PFSK-1 (cell line): ENCODE results near the gene CELSR1.

Experiments
- FOXP2 ChIP-seq: optimal IDR thresholded peaks from 2 replicates; pipeline ENCODE3; 2011; ENCODE audit warnings: borderline replicate concordance, control low read depth, inconsistent platforms; ENCODE audit not compliant: insufficient read depth; ENCODE audit errors: extremely low read length, extremely low read depth
- POLR2AphosphoS5 ChIP-seq: IDR thresholded peaks from 2 replicates; pipeline ENCODE4 v1.6.1; 2012; ENCODE audit warnings: low read depth, mild to moderate bottlenecking, control low read depth, low read length, moderate library complexity
- SIN3A ChIP-seq: IDR thresholded peaks from 2 replicates; pipeline ENCODE4 v1.6.1; 2012; ENCODE audit warnings: mild to moderate bottlenecking, low read length, moderate library complexity, borderline replicate concordance; ENCODE audit not compliant: insufficient read depth
- TAF1 ChIP-seq: IDR thresholded peaks from 2 replicates; pipeline ENCODE4 v1.6.1; 2012; ENCODE audit warnings: low read length, control low read depth, borderline replicate concordance; ENCODE audit not compliant: insufficient read depth
- TF ChIP-seq, protein P1 (sequence below), 2 experiments: IDR thresholded peaks; 2 replicates each; pipeline versions ENCODE4 v1.6.1 to v1.8.0; 2011 to 2012; ENCODE audit warnings: low read depth in 2 of 2, low read length in 2 of 2, control low read depth in 1 of 2, inconsistent platforms in 1 of 2, mild to moderate bottlenecking in 1 of 2, moderate library complexity in 1 of 2; ENCODE audit not compliant: insufficient read depth in 1 of 2

CELSR1 gene

DNA sequence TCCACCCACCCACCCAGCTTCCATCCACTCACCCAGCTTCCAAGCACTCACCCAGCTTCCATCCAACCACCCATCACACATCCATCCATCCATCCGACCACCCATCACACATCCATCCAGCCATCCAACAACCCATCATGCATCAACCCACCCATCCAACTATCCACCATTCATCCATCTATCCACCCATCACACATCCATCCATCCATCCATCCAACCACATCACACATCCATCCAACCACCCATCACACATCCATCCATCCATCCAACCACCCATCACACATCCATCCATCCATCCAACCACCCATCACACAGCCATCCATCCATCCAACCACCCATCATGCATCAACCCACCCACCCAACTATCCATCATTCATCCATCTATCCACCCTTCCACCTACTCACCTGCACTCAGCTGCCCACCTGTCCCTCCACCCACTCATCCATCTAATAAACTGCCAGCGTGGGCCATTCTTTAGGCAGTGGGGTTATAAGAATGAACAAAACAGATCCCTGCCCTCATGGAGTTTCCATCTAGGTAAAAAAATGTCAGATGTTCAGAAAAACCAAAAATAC lies 88.2 kb downstream of the CELSR1 start:
- no peak for TF ChIP-seq FOXP2

DNA sequence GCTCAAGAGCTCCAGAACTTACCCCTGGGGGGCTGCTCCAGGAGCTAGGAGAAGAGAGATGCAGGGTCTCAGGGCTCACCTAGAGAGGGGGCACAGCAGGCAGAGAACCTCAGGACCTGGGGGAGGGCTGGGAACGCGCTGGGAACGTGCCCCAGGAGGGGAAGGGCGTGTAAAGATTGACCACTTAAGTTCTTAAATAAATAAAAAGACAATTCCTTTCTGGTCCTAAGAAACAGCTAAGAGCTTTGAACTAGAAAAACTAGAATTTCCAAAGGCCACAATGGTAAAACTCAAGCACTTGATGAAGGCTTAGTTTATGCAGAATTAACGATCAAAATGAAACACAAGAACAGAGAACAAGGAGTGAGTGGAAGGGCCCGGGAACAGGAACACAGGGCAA lies 89.1 kb downstream of the CELSR1 start:
- TF ChIP-seq SIN3A: no peak
- TF ChIP-seq, protein P1, sequence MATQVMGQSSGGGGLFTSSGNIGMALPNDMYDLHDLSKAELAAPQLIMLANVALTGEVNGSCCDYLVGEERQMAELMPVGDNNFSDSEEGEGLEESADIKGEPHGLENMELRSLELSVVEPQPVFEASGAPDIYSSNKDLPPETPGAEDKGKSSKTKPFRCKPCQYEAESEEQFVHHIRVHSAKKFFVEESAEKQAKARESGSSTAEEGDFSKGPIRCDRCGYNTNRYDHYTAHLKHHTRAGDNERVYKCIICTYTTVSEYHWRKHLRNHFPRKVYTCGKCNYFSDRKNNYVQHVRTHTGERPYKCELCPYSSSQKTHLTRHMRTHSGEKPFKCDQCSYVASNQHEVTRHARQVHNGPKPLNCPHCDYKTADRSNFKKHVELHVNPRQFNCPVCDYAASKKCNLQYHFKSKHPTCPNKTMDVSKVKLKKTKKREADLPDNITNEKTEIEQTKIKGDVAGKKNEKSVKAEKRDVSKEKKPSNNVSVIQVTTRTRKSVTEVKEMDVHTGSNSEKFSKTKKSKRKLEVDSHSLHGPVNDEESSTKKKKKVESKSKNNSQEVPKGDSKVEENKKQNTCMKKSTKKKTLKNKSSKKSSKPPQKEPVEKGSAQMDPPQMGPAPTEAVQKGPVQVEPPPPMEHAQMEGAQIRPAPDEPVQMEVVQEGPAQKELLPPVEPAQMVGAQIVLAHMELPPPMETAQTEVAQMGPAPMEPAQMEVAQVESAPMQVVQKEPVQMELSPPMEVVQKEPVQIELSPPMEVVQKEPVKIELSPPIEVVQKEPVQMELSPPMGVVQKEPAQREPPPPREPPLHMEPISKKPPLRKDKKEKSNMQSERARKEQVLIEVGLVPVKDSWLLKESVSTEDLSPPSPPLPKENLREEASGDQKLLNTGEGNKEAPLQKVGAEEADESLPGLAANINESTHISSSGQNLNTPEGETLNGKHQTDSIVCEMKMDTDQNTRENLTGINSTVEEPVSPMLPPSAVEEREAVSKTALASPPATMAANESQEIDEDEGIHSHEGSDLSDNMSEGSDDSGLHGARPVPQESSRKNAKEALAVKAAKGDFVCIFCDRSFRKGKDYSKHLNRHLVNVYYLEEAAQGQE (IDR thresholded peaks at IDR 0.05; ENCODE audit: insufficient read depth in 1 of 2, low read depth in 2 of 2, low read length in 2 of 2): no peak
- TF ChIP-seq TAF1: no peak
- no peak for TF ChIP-seq FOXP2
- no peak for TF ChIP-seq POLR2AphosphoS5

DNA sequence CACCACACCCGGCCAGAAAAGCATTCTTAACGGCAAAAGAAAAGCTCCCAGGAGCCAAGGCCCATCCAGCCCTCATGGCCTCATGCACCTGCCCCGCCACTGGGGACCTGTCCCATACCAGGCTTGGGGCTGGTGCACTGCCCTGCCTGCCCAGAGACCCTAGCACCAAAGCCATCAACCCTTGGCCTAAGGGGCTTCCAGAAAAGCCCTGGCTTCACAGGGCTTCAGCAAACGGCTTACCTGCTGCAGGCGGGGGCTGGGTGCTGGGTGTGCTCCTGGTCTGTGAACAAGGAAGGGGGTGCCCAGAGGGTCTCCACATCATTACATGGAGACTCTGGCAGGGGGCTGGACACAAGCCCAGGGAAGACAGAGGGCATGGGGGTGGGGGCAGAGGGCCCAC lies 89.5 kb downstream of the CELSR1 start:
- TF ChIP-seq SIN3A (no peak), POLR2AphosphoS5 (no peak), TAF1 (no peak), FOXP2 (no peak)
- TF ChIP-seq, protein P1 (IDR thresholded peaks at IDR 0.05; ENCODE audit: insufficient read depth in 1 of 2, low read depth in 2 of 2, low read length in 2 of 2): no peak

DNA sequence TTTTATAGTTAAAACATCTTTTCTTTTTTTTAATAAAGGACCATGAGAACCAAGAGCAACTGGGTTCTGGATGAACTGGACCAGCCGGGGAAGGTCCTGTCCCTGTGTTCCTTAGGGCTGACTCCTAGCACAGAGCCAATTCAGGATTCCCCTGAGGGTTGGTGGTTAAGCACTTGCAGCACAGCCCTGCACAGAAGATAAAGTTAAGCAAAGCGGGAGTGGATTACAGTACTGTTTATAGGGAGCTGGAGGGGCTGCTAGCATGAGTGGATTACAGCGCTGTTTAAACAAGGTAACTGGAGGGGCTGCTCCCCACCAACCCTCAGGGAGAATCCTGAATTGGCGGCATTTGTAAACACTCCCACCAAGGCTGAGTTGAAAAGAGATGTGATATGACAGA lies 90.6 kb downstream of the CELSR1 start:
- TF ChIP-seq TAF1: no peak
- no peak for TF ChIP-seq FOXP2
- no peak for TF ChIP-seq SIN3A
- TF ChIP-seq, protein P1 (IDR thresholded peaks at IDR 0.05; ENCODE audit: insufficient read depth in 1 of 2, low read depth in 2 of 2, low read length in 2 of 2): no peak

DNA sequence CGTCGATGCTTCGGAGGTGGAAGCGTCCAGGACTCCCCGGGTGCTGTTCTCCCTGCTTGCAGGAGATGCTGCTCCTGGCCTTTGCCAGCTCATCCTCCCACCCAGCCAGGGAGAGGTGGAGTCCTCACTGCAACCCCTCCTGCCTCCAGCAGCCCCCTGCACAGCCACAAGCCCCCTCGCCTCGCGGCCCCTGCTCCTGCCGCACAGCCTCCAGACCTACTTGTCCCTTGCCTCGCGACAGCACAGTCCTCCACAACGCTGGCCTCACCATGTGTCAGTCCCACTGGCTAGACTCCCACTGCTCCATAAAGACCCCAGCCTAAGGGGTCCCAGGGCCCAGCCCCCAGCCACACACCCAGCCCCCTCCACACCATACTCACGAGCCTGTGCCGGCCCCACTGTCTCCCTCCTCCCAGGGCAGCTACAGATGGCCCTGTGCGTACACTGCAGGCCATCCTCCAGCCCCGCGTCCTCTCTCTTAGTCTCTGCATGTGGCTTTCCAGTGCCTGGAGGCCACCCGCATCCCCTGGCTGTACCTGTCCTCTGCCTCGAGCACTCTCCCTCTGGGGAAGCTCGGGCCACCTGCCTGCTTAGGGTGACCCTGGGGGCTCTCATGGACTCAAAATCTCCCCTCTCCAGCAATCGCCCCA lies 91.5 kb downstream of the CELSR1 start:
- no peak for TF ChIP-seq FOXP2
- TF ChIP-seq POLR2AphosphoS5: no peak
- TF ChIP-seq SIN3A: no peak
- TF ChIP-seq TAF1: no peak

DNA sequence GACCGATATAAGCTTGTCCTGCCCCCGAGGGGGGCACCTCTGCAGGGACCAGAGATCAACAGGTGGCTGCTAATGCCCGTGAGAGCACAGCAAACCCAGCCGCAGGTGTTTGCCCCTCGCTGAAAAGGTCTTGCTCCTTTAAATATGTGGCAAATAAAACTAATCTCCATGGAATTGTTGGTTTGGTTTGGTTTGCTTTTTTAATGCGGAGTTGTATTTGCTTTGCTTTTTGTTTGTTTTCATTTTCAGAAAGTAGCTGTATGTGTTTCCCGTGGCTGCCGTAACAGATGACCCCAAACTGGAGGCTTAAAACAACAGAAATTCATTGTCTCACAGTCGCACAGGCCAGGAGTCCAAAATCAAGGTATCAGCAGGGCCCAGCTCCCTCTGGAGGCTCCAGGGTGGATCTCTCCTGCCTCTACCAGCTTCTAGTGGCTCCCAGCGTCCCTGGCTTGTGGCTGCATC lies 93.0 kb downstream of the CELSR1 start:
- TF ChIP-seq POLR2AphosphoS5 (no peak), TAF1 (no peak), SIN3A (no peak), FOXP2 (no peak)
- TF ChIP-seq, protein P1 (IDR thresholded peaks at IDR 0.05; ENCODE audit: insufficient read depth in 1 of 2, low read depth in 2 of 2, low read length in 2 of 2): no peak
